A204.1 (cell line): Measurements from ENCODE around the gene LIPC.
"Not testable (repeated sequence)": the region's sequence is repeated elsewhere in the genome, so short reads cannot be mapped to it uniquely, and the experiment has no call there.

Source experiments
- FAIRE-seq: peaks from 2 replicates; lab custom pipeline; 2012; peaks lifted over from hg19 to GRCh38; lab: Jason Lieb, UNC

Gene LIPC

DNA sequence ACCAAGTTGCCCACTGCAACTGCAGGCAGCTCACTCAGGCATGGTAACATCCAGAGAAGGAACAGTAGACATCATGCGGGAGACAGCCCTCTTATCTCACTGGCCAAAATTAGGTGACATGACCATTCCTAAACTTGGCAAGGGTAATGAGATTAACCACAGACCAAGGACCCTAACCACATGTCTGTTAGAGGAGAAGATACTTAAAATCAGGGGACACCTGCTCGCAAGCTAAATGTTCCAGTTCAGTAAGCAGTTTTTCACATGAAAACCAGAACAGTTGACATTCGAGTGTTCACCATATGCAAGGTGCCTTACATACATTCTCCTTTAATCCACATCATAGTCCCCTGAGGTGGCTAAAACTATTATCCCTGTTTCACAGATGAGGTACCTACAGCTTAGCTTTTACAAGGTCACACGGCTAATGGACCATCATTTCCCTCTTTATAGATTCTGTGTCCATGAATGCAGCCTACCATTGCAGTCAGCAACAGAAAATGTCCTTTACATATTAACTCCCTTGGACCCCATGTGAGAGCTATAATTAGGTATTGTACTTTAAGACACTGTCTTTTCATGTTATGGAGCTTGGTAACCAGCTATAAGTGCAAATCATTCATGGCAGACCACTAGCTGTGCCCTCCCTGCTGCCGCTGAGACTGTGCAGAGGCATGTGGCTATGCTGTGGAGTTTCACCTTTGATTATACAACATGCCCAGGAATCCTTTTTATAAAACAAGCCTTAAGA, 154.1 kb downstream of the LIPC start:
- no peak for FAIRE-seq

DNA sequence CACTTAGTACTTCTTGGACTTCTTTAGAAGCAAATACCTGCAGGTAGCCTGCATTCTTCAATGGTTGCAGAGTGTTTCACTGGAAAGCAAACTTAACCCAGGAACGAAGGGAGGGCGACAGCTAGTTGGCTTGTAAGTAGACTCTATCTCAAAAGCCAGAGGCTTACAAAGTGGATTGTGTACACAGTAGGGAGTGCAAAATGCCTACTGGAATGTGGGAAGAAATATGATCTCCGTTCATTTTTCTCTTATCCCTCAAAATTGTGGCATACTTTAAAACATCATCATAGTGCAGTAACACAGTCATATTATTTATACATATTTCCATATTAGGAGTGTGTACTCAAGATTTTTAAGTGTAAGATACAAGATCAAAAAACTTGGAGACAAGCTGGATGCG, 155.7 kb downstream of the LIPC start:
- FAIRE-seq = no peak

DNA sequence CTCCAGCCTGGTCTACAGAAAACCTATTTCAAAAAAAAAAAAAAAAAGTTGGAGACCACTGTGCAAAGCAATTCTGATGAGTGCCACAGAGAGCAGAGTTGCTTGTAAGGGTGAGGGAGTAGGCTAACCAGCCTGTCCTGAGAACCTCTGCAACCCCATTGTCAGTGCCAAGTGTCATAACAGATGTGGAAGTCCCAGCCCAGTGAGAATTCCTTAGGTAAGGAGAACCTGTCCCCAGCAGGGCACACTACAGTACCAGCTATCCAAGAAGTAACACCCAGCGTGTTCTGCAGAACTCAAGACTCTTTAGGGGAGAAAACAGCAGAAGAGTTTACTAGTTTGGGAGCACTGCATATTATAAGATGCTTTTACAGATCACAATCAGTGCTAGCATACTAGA, 156.3 kb downstream of the LIPC start:
- no peak for FAIRE-seq

DNA sequence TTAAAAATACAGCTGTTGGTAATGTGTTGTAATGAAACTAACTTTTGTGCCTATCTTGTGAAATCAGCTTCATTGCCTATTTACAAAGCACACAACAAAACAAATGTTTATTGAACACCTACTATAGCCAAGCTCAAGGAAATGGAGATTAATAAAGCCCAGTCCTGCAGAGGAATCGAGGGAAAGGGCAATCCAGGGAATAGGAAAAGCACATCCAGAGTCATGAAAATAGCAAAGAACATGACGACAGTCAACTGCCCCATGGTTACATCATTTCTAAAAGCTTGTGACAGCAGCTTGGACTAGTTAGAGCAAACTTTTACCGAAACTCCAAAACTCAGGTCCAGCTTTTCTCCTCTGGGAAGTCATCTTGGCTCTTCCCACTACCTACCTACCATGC, 157.3 kb downstream of the LIPC start:
- FAIRE-seq = no peak

DNA sequence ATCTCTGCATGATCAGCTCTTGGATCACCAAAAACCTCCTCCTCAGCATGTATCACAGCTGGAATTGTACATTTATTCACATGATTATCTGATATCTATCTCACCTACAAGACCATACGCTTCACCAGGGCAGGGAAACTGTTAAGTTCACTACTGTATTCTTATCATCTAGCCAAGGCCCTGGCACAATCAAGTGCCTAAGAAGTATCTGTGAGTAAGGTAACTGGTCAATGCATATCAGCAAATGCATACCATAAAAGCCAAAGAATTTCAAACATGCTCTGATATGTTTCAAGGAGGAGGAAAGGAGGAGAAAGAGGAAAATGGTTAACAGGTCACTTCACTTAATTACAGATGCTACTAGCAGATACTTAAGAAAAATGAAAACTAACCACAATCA, 158.4 kb downstream of the LIPC start:
- FAIRE-seq = no peak

DNA sequence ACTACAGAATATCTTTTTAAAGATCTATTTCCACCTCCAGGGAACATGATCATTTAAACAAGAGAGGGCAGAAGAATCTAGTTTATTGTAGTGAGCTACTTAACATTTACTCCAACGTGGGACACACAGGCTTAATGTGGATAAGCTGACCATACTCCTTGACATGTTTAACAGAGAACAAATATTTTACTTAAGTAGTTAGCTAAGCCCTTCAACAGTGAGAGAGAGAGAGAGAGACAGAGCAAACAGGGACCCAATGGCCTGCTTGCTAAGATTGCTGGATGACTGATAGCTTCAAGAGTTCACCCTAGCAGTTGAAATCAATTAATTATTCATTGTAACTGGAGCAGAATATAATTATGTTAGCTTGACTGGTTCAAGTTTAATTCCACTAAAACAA, 159.1 kb downstream of the LIPC start:
- FAIRE-seq = no peak

DNA sequence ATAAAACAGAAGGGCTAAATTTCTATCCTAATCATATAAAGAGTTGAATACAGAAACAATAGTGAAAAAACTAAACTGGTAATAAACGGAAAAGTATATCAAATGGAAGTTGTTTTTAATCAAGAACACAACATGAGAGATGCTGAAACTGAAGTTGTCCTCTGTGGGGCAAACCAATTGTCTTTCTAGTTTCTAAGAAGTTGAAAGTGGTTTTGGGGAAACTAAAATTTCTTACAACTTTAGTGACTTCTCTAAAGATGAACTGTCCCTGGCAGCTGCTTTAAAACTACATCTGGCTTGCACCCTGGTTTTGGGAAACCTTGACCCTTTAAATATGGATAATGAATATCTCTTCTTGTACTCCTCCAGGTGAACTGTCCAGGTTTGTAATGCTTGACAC, 162.1 kb downstream of the LIPC start:
- no peak for FAIRE-seq

DNA sequence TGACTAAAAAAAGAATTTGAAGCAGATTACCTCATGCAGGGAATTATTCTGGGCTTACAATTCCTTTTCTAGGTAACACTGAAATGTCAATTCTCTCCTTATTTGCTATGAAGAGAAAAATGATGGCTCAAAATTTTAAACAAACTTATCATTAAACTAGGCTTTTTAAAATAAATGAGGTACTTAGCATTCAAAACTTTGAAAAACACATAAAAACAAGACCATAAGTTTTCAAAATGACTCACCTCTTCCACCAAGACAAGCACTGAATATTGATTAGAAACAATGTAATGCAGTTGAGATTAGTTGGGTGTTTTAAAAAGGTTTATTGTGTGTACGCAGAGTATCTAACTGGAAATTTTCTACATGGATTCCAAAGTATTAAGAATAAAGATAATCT, 163.1 kb downstream of the LIPC start:
- no peak for FAIRE-seq

DNA sequence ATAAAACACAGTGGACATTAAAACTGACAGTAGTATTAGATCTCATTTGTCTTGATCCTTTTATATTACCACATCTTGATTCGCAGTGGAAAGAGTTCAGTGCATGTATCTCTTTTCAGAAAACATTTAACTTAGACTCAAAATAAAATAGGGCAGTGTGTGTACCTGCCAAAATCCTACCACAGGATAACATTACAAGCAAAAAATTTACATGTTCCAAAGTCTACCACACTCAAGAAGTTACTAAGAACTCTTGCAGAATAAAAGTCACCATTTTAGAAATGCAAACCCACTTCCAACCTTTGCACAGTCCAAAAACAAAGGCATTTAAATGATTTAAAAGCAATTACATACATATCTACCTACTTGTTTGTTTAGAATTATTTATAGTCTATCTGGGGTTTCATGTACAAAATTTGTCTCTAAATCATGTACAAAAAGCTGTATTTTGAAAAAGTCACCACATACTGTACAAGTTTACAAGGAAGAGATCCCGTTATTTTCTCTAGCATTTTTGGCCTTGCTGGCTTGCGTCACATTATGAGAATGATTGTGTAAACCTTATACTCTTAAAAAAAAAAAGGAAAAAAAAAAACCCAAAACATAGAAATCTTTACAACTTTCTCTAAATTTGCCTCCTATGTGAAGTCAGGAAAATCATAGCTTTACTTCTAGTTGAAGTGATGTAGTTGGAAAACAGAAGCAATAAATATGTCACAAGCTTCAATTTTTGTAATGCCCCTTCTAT, 163.9 kb downstream of the LIPC start:
- no peak for FAIRE-seq

DNA sequence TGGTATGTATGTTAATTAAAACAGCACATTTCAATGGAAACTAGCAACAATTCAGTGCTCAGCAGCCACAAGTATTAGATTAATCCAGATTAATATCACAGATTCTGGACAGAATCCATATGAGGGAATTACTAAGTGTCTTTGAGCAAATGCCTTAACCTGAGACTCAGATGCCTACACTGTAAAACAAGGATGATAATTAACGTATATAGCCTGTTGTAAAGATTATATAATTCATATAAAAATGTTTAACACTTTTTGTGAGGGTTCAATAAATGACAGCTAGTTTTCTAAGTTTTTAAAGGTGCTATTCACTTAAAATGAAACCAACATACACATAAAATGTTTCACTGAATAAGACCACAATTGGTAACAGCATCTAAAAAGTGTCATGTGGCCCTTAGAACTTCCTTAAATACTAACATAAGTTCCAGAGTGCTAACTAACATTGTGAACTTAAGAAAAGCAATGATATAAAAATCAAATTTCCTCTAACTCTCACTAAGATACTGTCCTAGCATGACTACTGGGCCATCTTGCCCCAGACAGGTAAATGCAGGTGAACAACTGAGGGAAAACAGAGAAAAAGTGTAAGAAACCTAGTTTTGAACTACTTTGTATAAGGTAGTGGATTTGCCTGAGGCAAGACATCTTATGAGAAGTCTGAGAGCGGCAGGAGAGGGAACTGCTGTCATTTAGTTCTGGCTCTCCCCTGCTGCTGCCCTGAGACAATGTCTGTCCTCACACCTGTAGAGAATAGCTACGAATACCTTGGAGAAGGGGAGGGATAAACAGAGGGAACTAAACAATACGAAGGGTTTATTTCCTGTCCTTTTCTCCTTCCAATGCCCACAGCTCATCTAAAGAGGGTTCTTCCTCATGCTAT, 166.4 kb downstream of the LIPC start:
- FAIRE-seq = no peak

DNA sequence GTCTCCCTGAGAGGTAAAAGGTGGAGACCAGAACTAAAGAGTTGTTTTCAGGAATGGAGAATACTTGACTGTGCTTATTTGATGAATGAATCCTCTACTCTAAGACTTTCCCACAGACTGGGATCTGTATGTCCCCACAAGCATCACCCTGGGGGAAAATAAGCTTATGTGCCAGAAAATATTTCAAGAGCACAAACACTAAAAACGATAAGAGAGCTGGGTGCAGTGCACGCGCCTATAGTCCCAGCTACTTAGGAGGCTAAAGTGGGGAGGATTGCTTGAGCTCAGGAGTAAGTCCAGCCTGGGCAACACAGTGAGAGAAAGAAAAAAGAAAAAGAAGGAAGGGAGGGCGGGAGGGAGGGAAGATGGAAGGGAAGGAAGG, 167.0 kb downstream of the LIPC start:
- no peak for FAIRE-seq

DNA sequence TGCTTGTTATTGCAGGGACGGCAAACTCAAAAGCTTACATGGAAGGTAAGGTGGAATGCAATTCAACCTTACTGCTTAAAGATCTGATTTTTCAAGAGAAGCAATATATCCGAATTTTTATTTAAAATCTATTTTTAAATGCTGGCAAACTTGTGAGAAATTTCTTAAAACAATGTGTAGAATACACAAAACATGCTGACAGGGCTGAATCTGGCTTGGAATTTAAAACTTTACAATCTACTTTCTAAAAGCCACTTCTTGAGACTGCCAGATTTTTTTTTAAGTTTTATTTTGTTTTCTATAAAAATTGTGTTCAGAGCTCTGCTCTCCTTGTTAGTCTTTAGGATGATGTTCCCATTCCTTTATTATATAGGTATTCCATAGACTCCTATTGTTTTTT, 171.0 kb downstream of the LIPC start:
- FAIRE-seq = no peak

DNA sequence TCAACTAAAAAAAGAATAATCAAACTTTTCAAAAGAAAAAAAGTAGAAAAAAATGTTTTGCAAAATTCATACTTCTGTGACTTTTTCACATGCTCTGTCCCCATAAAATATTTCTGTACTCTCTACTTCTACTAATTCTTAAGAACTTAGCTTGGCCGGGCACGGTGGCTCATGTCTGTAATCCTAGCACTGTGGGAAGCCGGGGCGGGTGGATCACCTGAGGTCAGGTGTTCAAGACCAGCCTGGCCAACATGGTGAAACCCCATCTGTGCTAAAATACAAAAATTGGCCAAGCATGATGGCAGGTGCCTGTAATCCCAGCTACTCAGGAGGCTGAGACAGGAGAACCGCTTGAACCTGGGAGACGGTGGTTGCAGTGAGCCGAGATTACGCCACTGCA, 172.1 kb downstream of the LIPC start:
- FAIRE-seq = not testable (repeated sequence)

DNA sequence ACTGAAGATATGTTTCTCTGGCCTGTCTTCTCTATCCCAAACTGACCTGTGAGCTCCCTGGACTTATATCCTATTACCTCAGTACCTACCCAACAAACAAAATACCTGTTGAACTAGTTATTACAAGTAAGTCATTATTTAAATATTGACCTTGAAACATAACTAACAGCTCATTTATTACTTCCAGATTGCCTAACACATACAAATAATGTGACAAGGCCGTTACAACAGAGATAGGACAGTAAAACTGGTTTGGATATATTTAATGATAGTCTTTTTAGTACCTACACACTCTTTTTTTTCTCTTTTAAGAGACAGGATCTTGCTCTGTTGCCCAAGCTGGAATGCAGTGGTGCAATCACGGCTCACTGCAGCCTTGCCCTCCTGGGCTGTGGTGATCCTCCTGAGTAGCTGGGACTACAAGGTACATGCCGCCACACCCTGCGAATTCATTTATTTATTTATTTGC, 172.7 kb downstream of the LIPC start:
- FAIRE-seq = no peak

DNA sequence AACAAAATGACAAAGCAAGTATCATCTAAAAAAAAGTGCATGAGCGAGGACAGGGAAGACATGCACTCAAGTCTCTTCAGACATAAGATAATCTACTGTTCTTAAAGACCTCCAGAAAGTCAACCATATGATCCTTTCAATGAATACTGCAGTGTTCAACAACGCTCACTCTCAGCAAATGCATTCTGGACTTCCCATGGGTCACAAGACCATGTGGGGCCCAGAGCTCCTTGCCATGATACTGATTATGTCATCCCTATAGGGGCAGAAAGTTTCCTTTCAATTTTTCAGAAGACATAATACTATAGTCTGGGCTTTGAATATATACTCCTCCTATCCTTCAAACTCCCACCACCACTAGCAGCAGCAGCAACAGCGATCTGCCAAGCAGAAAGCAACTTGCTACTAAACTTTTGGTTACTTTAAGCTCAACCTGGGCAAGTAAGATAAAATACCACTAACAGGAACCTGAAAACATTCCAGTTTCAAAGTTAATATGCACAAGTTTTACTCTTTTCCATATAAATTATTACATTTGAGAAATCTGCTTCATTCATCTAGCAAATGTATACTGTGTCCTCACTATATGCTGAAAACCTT, 174.2 kb downstream of the LIPC start:
- no peak for FAIRE-seq

DNA sequence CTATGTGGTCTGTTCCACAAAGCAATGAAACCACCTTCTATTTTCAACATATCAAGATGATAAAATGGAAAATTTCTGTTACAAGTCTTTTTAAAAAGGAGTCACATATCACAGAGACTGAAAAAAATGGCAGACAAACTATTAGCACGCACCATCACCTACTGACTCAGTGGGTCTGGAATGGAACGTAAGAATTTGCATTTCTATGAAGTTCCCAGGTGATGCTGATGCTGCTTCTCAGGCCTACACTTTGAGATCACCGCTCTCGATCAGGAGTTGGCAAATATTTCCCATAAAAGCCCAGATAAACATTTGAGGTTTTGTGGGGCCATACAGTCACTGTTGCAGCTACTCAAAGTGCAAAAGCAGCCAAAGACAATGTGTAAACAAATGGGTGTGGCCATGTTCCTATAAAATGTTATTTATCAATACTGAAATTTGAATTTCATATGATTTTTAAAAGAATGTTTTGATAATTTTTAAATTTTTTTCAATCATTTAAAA, 174.8 kb downstream of the LIPC start:
- FAIRE-seq = no peak

DNA sequence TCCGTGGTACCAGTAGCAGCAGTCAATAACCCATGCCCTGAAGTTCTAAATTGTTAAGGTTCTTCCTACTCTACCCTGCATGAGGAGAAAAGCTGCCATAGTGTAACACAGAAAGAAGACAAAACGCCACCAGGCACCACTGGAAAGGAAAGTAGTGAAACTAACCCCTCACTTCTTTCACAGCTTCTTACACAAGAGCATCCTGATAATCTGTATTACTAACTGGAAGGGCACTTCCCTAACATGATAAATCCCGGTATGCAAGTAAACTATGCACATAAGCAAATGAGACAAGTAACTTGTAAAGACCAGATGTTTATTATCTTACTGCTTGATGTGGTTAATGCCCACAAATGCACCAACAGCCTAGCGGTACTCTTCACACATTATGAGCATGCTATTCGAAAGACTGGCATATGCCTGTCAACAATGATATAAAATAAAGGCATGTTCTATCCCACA, 176.4 kb downstream of the LIPC start:
- FAIRE-seq = no peak

DNA sequence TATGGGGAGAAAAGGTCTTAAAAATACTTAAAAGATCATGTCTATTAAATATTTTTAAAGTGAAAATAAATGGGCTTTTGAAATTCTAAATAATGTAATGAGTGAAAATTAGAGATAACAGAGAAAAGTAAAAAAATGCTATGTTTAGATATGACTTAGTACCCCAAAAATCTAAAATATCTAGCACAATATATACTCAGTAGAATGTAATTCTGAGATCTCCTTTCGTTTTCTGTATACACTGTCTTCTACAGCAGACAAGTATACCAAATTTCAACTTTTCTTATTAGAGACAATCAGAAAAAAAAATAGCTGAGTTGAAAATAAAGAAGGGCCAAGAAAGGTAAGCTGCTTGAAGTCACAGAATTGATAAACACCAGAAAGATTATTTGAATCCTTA, 176.9 kb downstream of the LIPC start:
- FAIRE-seq = no peak

DNA sequence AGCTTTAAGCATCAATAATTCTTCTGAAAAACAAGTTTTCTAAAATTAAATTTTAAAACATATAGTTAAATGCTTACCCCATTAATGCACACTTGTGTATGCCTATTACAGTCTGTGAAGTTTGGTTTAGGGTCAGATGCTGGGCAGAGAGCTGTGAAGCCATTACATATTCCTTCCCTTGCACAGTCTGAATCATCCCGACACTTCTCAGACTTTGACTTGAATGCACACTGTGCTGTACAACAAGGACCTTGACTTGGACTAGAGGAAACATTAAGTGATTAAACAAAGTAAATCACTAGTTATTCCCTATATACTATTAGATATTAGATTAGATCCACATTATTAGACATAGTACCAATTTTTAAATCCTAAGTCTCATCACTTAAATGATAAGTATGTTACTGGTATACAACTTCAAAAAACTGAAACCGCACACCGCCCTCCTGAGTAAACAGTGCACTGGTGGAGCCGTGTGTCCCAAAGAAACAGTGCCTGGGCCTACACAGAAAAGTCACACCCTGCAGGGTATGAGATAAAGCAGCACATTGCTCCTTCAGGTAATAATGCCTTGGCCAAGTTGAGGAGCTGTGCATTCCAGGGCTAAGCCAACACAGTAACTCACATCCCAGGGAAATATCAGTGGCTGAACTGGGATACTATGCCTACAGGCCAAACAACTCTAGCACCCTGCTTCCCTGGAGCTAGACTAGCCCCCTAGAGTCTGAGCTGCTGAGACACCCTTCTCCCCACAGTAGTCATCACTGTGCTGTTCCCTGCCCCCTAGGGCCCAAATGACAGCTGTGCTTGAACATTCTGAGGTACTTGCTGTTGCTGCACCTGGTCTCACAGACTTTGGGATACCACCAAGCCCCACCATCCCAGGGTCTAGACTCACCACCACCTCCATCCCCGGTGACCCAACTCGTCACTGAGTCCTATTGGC, 180.2 kb downstream of the LIPC start:
- no peak for FAIRE-seq

DNA sequence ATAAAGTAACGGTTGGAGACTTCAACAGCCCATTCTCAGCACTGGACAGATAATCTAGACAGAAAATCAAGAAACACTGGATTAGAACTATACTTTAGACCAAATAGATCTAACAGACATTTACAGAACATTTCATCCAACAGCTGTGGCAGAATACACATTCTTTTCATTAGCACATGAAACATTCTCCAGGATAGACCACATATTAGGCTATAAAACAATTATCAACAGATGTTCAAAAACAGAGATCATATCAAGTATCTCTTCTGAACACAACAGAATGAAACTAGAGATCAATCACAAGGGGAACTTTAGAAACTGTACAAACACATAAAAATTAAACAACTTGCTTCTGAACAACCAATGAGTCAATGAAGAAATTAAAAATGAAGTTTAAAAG, 184.4 kb downstream of the LIPC start:
- FAIRE-seq = no peak
